Measurements from ENCODE around the gene SIN3A. TPM values are rescaled to one million over a fixed set of nuclear protein-coding genes. Genes with fewer than 3 reads are reported as not detected.
"Not testable (repeated sequence)": the region's sequence is repeated elsewhere in the genome, so short reads cannot be mapped to it uniquely, and the experiment has no call there.

The SIN3A gene
- total and polyA plus RNA-seq, 9 of the 15 experiments (the other 6 are each of a cell fraction or from before 2014, with no cell fraction given) = 11.1 to 70.3 (median 25.3) TPM

DNA sequence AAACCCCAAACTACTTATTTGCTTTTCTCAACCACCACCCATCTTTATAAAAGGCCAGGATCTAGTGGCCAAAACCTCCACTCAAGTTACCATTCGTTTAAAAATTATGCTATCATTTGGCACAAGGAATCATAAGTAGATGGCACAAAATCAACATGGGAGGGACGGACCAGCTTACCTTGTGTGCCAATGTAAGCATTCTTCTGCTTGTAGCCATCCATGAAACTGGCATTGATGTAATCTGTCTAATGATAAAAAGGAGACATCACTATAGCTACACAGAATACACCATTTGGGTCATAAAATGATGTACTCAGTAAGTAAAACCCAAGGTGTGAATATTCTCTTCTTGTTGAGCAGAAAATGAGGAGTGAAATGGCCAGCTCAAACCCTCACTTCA, 28.2 kb upstream of the SIN3A start:
- DNase-seq (ENCODE audit: extremely low read depth in 1 of 4, low spot score in 3 of 4) = no peak
- ChIA-PET POLR2A (interaction anchor here (0.9 kb wide), 1 partner anchor 29 kb away, joined by 3 read pairs; the partner anchor contains the start of gene SIN3A), CTCF (ENCODE audit: low intra/inter-chr PET ratio) (no interaction called here)
- H3K4me2 ChIP-seq (ENCODE audit: insufficient read depth, low read length) = no peak overlapping the region
- H3K9me1 ChIP-seq (ENCODE audit: control insufficient read depth, insufficient read depth, low read length) = no peaks in the 10 kb centered on the region
- 67% methylated on average over 2 of the region's 2 CpGs for WGBS (ENCODE audit: insufficient coverage, low coverage, missing lambda C conversion rate)
- TF ChIP-seq, protein P1, sequence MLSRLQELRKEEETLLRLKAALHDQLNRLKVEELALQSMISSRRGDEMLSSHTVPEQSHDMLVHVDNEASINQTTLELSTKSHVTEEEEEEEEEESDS (CRISPR knock-in tag; IDR thresholded peaks at IDR 0.05) = no peak
- TF ChIP-seq, protein P2, sequence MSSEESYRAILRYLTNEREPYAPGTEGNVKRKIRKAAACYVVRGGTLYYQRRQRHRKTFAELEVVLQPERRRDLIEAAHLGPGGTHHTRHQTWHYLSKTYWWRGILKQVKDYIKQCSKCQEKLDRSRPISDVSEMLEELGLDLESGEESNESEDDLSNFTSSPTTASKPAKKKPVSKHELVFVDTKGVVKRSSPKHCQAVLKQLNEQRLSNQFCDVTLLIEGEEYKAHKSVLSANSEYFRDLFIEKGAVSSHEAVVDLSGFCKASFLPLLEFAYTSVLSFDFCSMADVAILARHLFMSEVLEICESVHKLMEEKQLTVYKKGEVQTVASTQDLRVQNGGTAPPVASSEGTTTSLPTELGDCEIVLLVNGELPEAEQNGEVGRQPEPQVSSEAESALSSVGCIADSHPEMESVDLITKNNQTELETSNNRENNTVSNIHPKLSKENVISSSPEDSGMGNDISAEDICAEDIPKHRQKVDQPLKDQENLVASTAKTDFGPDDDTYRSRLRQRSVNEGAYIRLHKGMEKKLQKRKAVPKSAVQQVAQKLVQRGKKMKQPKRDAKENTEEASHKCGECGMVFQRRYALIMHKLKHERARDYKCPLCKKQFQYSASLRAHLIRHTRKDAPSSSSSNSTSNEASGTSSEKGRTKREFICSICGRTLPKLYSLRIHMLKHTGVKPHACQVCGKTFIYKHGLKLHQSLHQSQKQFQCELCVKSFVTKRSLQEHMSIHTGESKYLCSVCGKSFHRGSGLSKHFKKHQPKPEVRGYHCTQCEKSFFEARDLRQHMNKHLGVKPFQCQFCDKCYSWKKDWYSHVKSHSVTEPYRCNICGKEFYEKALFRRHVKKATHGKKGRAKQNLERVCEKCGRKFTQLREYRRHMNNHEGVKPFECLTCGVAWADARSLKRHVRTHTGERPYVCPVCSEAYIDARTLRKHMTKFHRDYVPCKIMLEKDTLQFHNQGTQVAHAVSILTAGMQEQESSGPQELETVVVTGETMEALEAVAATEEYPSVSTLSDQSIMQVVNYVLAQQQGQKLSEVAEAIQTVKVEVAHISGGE (CRISPR knock-in tag; IDR thresholded peaks at IDR 0.05) = no peak
- no peak for TF ChIP-seq FOSL1 (tag; conservative IDR thresholded peaks at IDR 0.05)
- TF ChIP-seq, protein P3, sequence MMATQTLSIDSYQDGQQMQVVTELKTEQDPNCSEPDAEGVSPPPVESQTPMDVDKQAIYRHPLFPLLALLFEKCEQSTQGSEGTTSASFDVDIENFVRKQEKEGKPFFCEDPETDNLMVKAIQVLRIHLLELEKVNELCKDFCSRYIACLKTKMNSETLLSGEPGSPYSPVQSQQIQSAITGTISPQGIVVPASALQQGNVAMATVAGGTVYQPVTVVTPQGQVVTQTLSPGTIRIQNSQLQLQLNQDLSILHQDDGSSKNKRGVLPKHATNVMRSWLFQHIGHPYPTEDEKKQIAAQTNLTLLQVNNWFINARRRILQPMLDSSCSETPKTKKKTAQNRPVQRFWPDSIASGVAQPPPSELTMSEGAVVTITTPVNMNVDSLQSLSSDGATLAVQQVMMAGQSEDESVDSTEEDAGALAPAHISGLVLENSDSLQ (IDR thresholded peaks at IDR 0.05) = no peak
- no peak for TF ChIP-seq MAZ (CRISPR knock-in tag; conservative IDR thresholded peaks at IDR 0.05 in 1 of 2, IDR thresholded peaks at IDR 0.05 in 1 of 2)
- H3K27me3 ChIP-seq (ENCODE audit: control insufficient read depth in 2 of 2, insufficient read depth in 2 of 2, low read length in 2 of 2) = no peaks in the 10 kb centered on the region
- intact Hi-C loops (cut with micrococcal nuclease) (no loop called here), in situ Hi-C loops (cut with MboI) (no loop called here)
- H3K9me3 ChIP-seq (replicated peaks; ENCODE audit: control insufficient read depth, insufficient read depth, low read depth, low read length) = no peaks in the 10 kb centered on the region
- H3K4me3 ChIP-seq = no peak overlapping the region
- H3K4me1 ChIP-seq (replicated peaks in 1 of 2; ENCODE audit: control insufficient read depth in 2 of 2, insufficient read depth in 2 of 2, low read length in 2 of 2) = no peaks in the 10 kb centered on the region
- no TSS peak for BruUV-seq (replicated peaks)
- ATAC-seq = no peak
- FAIRE-seq = no peak
- H3K79me2 ChIP-seq (ENCODE audit: control insufficient read depth, insufficient read depth, low read length) = no peaks in the 10 kb centered on the region
- H3K9ac ChIP-seq (ENCODE audit: insufficient read depth in 1 of 2, low read depth in 2 of 2, low read length in 2 of 2) = no peak overlapping the region
- H2AFZ ChIP-seq (ENCODE audit: low read depth, low read length) = no peak overlapping the region
- H3K27ac ChIP-seq (ENCODE audit: extremely low read depth, low read depth, low read length) = no peak overlapping the region
- H3K36me3 ChIP-seq (ENCODE audit: control insufficient read depth, insufficient read depth, low read length) = peaks cover 9% of the 10 kb centered on the region; the same call in 2 of the 3 replicates
- no peaks in the 10 kb centered on the region for H4K20me1 ChIP-seq (replicated peaks; ENCODE audit: control insufficient read depth, insufficient read depth, low read length)

DNA sequence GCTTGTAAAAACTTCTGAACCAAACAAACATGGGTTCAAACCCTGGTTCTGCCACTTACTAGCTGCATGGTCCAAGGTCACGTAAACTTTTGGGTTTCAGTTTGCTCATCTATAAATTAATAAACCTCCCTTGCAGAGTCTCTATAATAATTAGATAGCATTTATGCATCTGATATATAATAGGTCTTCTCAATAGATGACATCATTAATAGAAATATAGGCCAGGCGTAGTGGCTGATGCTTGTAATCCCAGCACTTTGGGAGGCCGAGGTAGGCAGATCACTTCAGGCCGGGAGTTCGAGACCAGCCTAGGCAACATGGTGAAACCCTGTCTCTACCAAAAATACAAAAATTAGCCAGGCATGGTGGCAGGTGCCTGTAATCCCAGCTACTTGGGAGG, 25.6 kb upstream of the SIN3A start:
- H2AFZ ChIP-seq (ENCODE audit: low read depth, low read length); H3K4me2 ChIP-seq (ENCODE audit: insufficient read depth, low read length); H3K9me1 ChIP-seq (ENCODE audit: control insufficient read depth, insufficient read depth, low read length); H3K4me3 ChIP-seq; H3K27ac ChIP-seq (ENCODE audit: extremely low read depth, low read depth, low read length); DNase-seq (ENCODE audit: extremely low read depth in 1 of 4, low spot score in 3 of 4); H3K79me2 ChIP-seq (ENCODE audit: control insufficient read depth, insufficient read depth, low read length); H4K20me1 ChIP-seq (replicated peaks; ENCODE audit: control insufficient read depth, insufficient read depth, low read length); BruUV-seq (replicated peaks); in situ Hi-C loops (cut with MboI); intact Hi-C loops (cut with micrococcal nuclease); H3K9me3 ChIP-seq (replicated peaks; ENCODE audit: control insufficient read depth, insufficient read depth, low read depth, low read length); CTCF ChIA-PET (ENCODE audit: low intra/inter-chr PET ratio); H3K9ac ChIP-seq (ENCODE audit: insufficient read depth in 1 of 2, low read depth in 2 of 2, low read length in 2 of 2); H3K4me1 ChIP-seq (replicated peaks in 1 of 2; ENCODE audit: control insufficient read depth in 2 of 2, insufficient read depth in 2 of 2, low read length in 2 of 2); H3K27me3 ChIP-seq (ENCODE audit: control insufficient read depth in 2 of 2, insufficient read depth in 2 of 2, low read length in 2 of 2); FAIRE-seq; ATAC-seq: not testable (repeated sequence)
- peaks cover 18% of the 10 kb centered on the region; the same call in 2 of the 3 replicates for H3K36me3 ChIP-seq (ENCODE audit: control insufficient read depth, insufficient read depth, low read length)
- POLR2A ChIA-PET = interaction anchor here (0.6 kb wide), 1 partner anchor 62 kb away, joined by 3 read pairs; no protein-coding TSS in a partner anchor
- 92% methylated on average over 5 of the region's 5 CpGs for WGBS (ENCODE audit: insufficient coverage, low coverage, missing lambda C conversion rate)

Measured in K562 (cell line).